Muscle layer of colon (tissue), 2 donors: Measurements from ENCODE around the gene NRIP1.
A peak's percentile ranks its signal among the peaks of the same experiment; 100 is the strongest.

Experiments
- H3K27ac ChIP-seq: one replicate; pipeline ENCODE4 v1.7.0; 2013; ENCODE audit warnings: low read depth, mild to moderate bottlenecking, low read length, moderate library complexity
- H3K27me3 ChIP-seq, 2 donors: one replicate each; pipeline ENCODE4 v1.7.0; 2013; ENCODE audit warnings: low read length in 2 of 2, mild to moderate bottlenecking in 2 of 2; ENCODE audit not compliant: insufficient read depth in 2 of 2, control insufficient read depth in 1 of 2
- H3K36me3 ChIP-seq: one replicate; pipeline ENCODE4 v1.7.0; 2013; ENCODE audit warnings: mild to moderate bottlenecking, low read length; ENCODE audit not compliant: insufficient read depth
- H3K4me1 ChIP-seq: one replicate; pipeline ENCODE4 v1.7.0; 2013; ENCODE audit warnings: mild to moderate bottlenecking, low read length; ENCODE audit not compliant: insufficient read depth
- H3K4me3 ChIP-seq, 2 donors: one replicate each; pipeline ENCODE4 v1.7.0; 2013; ENCODE audit warnings: low read length in 2 of 2, low read depth in 1 of 2, mild to moderate bottlenecking in 1 of 2, moderate library complexity in 1 of 2
- H3K9ac ChIP-seq: one replicate; pipeline ENCODE4 v1.7.0; 2013; ENCODE audit warnings: low read length
- H3K9me3 ChIP-seq: one replicate; pipeline ENCODE4 v1.7.0; 2013; ENCODE audit warnings: mild to moderate bottlenecking, low read length
- donor health status: abdominal sarcoma.
- donor health status: Adenocarcinoma of cecum.

NRIP1 gene

DNA sequence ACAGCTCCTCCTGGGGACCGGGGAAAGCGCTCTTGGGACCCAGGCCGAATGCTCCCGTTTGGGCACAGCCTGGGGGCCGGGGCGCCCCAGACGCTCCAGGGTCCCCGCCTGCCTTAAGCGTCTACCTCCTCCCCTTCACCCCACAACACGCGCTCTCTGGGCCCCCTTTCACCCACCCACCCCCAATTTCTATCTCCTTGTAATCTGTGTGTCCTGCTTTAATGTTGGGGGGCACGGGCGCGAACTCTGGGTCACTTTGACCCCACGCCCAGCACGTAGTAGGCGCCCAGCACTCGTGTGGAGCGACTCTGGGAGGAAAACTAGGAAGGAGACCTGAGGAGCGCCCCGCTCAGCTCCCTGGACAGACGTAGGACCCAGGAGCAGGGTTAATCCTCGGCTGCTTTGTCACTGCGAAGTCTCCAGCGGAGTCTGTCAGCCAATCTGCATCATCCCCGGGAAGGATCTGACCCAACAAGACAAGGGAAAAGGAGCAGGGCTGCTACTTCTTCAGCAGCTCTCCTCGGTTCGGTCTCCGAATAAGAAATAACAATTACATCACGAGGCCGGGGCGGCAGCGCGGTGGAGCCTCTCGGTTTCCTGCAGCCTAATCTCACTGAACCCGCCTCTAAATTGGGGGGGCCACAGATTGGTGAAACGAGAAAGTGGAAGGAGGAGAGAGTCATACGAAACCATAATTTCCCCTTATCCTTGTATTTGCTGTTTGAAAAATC lies 757 bp upstream of the NRIP1 start:
- H3K9ac ChIP-seq: peak overlapping the region; percentile 62
- no peaks in the 10 kb centered on the region for H3K9me3 ChIP-seq
- peaks cover 25% of the 10 kb centered on the region for H3K4me1 ChIP-seq
- no peaks in the 10 kb centered on the region for H3K36me3 ChIP-seq
- H3K27ac ChIP-seq: peak overlapping the region; percentile 84
- H3K27me3 ChIP-seq: no peaks in the 10 kb centered on the region
- H3K4me3 ChIP-seq: peak overlapping the region; percentile 86 to 90

GRCh38 chr21:15063814-15064575 lies 805 bp downstream of the NRIP1 start:
- Histone ChIP-seq H3K9ac (peak overlapping the region; percentile 83), H3K9me3 (no peaks in the 10 kb centered on the region), H3K36me3 (no peaks in the 10 kb centered on the region), H3K27me3 (no peaks in the 10 kb centered on the region), H3K4me1 (peaks cover 32% of the 10 kb centered on the region), H3K27ac (peak overlapping the region; percentile 86), H3K4me3 (peak overlapping the region; percentile 66 to 73)

- H3K4me1 ChIP-seq: peaks cover 32% of the 10 kb centered on the region
- H3K4me3 ChIP-seq: peak overlapping the region; percentile 66 to 73
- H3K27me3 ChIP-seq: no peaks in the 10 kb centered on the region
- peak overlapping the region; percentile 86 for H3K27ac ChIP-seq
- H3K36me3 ChIP-seq: no peaks in the 10 kb centered on the region
- peak overlapping the region; percentile 83 for H3K9ac ChIP-seq
- H3K9me3 ChIP-seq: no peaks in the 10 kb centered on the region
Measured at GRCh38 chr21:15063081-15063813, 1.6 kb downstream of the NRIP1 start.

GRCh38 chr21:15062606-15062965 lies 2.2 kb downstream of the NRIP1 start:
- peaks cover 37% of the 10 kb centered on the region for H3K4me1 ChIP-seq

DNA sequence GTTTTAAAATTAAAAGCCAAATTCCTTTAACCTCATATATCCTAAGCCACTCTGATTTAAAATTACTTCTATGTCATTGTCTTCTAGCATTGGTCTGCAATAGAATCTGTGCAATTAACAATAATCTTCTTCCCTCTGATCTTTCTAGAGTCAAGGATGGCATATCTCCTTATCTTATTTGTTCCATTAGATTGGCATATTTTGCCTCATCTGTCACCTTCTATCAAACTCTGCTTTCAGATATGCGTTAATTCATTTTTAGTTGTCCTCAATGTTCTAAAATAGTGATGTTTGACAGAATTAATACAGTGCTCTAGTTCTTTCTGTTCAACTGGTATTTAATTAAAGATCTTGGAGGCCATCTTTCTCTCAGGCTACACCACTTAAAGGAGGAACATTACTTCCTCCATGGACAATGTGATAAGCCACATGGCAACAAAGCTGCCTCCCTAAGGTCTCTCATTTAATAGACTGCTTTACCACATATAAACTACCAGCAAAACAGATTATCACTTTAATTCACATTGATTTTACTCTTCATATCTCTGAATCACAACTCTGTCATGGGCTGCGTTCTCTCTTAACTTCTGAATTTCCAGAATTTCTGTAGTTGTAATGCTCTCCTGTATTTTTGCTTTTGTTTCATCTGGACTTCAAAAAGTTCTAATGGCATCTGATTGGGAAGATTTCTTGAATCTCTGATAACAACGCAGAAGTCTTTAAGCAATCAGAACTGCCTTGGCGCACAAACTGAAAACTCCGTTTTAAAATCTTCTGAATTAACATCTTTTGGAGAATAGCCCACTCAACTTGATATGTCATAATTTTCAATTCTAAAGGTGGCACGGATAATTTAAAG lies 2.8 kb downstream of the NRIP1 start:
- peak overlapping the region in 1 of 2 donors; percentile 66 for H3K4me3 ChIP-seq

More at GRCh38 chr21:15062606-15062965, 2.2 kb downstream of the NRIP1 start:
- Histone ChIP-seq H3K27ac (no peak overlapping the region), H3K9ac (peak overlapping the region; percentile 6), H3K4me3 (peak overlapping the region in 1 of 2 donors; percentile 66), H3K36me3 (no peaks in the 10 kb centered on the region), H3K27me3 (no peaks in the 10 kb centered on the region), H3K9me3 (no peaks in the 10 kb centered on the region)

DNA sequence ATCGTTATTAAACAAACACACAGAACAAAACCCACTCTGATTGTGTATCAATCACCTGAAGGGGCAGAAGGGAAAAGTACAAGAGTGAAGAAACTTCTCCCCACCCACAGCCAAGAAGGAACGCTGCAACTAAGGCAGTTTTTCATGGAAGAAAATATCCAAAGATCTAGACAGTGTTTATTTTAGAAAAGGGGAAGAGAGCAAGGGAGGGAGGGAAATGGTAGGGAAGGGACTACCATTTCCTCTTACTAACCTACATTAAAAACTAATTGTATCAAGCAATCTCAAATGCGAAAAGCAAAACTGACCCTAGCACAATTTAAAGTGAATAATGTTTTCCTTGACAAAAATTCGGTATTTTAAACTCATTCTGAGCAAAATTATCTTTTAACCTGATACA lies 3.5 kb downstream of the NRIP1 start:
- Histone ChIP-seq H3K36me3 (no peaks in the 10 kb centered on the region), H3K4me3 (no peak overlapping the region), H3K9me3 (no peaks in the 10 kb centered on the region), H3K27me3 (no peaks in the 10 kb centered on the region), H3K4me1 (peaks cover 48% of the 10 kb centered on the region), H3K27ac (no peak overlapping the region), H3K9ac (no peak overlapping the region)

More for the DNA sequence above, 2.8 kb downstream of the NRIP1 start:
- Histone ChIP-seq H3K27me3 (no peaks in the 10 kb centered on the region), H3K9ac (peak overlapping the region; percentile 6), H3K36me3 (no peaks in the 10 kb centered on the region), H3K9me3 (no peaks in the 10 kb centered on the region), H3K27ac (no peak overlapping the region), H3K4me1 (peaks cover 41% of the 10 kb centered on the region)

DNA sequence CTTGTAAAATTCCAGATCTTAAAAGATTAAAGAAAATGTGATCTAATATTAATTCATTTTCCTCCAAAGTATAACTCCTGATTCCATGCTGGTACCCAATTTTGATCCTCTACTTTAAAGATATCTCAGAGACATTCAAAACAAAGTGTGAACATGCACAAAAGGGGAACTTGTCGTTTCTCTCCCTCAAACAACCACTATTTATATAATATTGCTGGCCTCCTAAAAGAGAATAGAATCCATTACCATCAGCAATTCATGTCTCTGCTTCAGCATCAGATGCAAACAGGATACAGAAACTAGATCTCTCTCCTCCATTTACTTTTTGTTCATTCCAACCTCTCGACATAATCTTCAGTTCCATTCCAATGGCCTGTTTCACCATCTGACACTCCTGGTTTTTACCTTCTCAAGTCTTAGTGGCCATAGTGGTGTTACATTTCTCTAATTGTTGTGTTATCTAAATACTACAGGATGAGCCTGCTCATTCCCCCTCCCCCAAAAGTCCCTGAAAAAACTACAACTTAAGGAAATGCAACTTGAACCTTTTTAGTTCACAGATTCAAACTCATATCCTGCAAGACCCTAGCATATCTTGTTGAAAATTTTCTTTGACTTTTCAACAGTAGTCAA lies 4.1 kb downstream of the NRIP1 start:
- Histone ChIP-seq H3K9ac (no peak overlapping the region), H3K36me3 (no peaks in the 10 kb centered on the region), H3K9me3 (no peaks in the 10 kb centered on the region), H3K4me3 (no peak overlapping the region), H3K27ac (no peak overlapping the region), H3K4me1 (peaks cover 49% of the 10 kb centered on the region), H3K27me3 (no peaks in the 10 kb centered on the region)

- H3K27ac ChIP-seq: no peak overlapping the region
- H3K9ac ChIP-seq: no peak overlapping the region
- peaks cover 57% of the 10 kb centered on the region for H3K4me1 ChIP-seq
Measured at GRCh38 chr21:15059397-15059796, 5.4 kb downstream of the NRIP1 start.

GRCh38 chr21:15058854-15059263 lies 5.9 kb downstream of the NRIP1 start:
- Histone ChIP-seq H3K4me3 (no peak overlapping the region), H3K4me1 (peaks cover 57% of the 10 kb centered on the region), H3K36me3 (no peaks in the 10 kb centered on the region), H3K27ac (no peak overlapping the region), H3K9ac (no peak overlapping the region), H3K27me3 (no peaks in the 10 kb centered on the region), H3K9me3 (no peaks in the 10 kb centered on the region)

More at GRCh38 chr21:15059397-15059796, 5.4 kb downstream of the NRIP1 start:
- Histone ChIP-seq H3K36me3 (no peaks in the 10 kb centered on the region), H3K4me3 (no peak overlapping the region), H3K27me3 (no peaks in the 10 kb centered on the region), H3K9me3 (no peaks in the 10 kb centered on the region)

GRCh38 chr21:15057285-15057684 lies 7.5 kb downstream of the NRIP1 start:
- Histone ChIP-seq H3K36me3 (no peaks in the 10 kb centered on the region), H3K27ac (no peak overlapping the region), H3K4me3 (no peak overlapping the region), H3K27me3 (no peaks in the 10 kb centered on the region), H3K9me3 (no peaks in the 10 kb centered on the region), H3K4me1 (peaks cover 61% of the 10 kb centered on the region), H3K9ac (no peak overlapping the region)
